GM23338 (cell line): ENCODE measurements around the gene NTF3. TPM values are rescaled to one million over a fixed set of nuclear protein-coding genes. Genes with fewer than 3 reads are reported as not detected.

ENCODE experiments used
- ATAC-seq: fragments of 200-7000 bp; cut with Tn5 transposase; 3 replicates; pipeline ENCODE4 v1.9.1; 2020
- DNase-seq: peaks from one replicate; pipeline ENCODE4 v3.0.0-alpha.2; 2015; ENCODE audit warnings: low spot score
- H2AFZ ChIP-seq: fragments of 200-600 bp; sonication (generic); 2 replicates; pipeline ENCODE4 v1.8.0; 2016; ENCODE audit warnings: antibody characterized with exemption, mild to moderate bottlenecking, moderate library complexity
- H3F3A ChIP-seq: fragments of 200-600 bp; sonication (generic); replicated peaks from 2 replicates; pipeline ENCODE4 v1.8.0; 2017; ENCODE audit warnings: antibody characterized with exemption, mixed run types, low read depth
- H3K27ac ChIP-seq: fragments of 200-600 bp; sonication (generic); 2 replicates; pipeline ENCODE4 v1.6.1; 2016; ENCODE audit warnings: low read depth
- H3K27me3 ChIP-seq: fragments of 200-600 bp; sonication (generic); 2 replicates; pipeline ENCODE4 v1.8.0; 2016; ENCODE audit warnings: mild to moderate bottlenecking, mixed run types, moderate library complexity; ENCODE audit not compliant: insufficient read depth
- H3K36me3 ChIP-seq: fragments of 200-600 bp; sonication (generic); 2 replicates; pipeline ENCODE4 v1.8.0; 2016; ENCODE audit warnings: mild to moderate bottlenecking; ENCODE audit not compliant: insufficient read depth
- H3K4me1 ChIP-seq: fragments of 200-600 bp; sonication (generic); 2 replicates; pipeline ENCODE4 v1.8.0; 2016; ENCODE audit warnings: mild to moderate bottlenecking, moderate library complexity; ENCODE audit not compliant: insufficient read depth
- H3K4me2 ChIP-seq: fragments of 200-600 bp; sonication (generic); 2 replicates; pipeline ENCODE4 v1.7.1; 2017; ENCODE audit warnings: mixed run types
- H3K4me3 ChIP-seq: fragments of 200-600 bp; sonication (generic); 2 replicates; pipeline ENCODE4 v1.6.1; 2016; ENCODE audit warnings: mixed run types
- H3K79me2 ChIP-seq: fragments of 200-600 bp; sonication (generic); replicated peaks from 2 replicates; pipeline ENCODE4 v1.8.0; 2017; ENCODE audit warnings: mild to moderate bottlenecking; ENCODE audit not compliant: insufficient read depth
- H3K9me2 ChIP-seq: fragments of 200-600 bp; sonication (generic); 2 replicates; pipeline ENCODE4 v1.8.0; 2017; ENCODE audit not compliant: insufficient read depth
- H4K20me1 ChIP-seq: fragments of 200-600 bp; sonication (generic); replicated peaks from 2 replicates; pipeline ENCODE4 v1.8.0; 2017; ENCODE audit warnings: mild to moderate bottlenecking; ENCODE audit not compliant: insufficient read depth
- H3K27ac Mint-ChIP-seq: 2 replicates; pipeline ENCODE4 v1.8.0; 2020; ENCODE audit warnings: inconsistent platforms, mild to moderate bottlenecking, moderate library complexity, mixed read lengths
- H3K27me3 Mint-ChIP-seq: 3 replicates; pipeline ENCODE4 v1.8.0; 2022; ENCODE audit warnings: low read depth, mild to moderate bottlenecking, moderate library complexity, mixed read lengths, inconsistent platforms; ENCODE audit not compliant: insufficient read depth, poor library complexity
- H3K36me3 Mint-ChIP-seq: 3 replicates; pipeline ENCODE4 v1.8.0; 2021; ENCODE audit warnings: low read depth, mild to moderate bottlenecking, inconsistent platforms, moderate library complexity, mixed read lengths
- H3K4me1 Mint-ChIP-seq: 3 replicates; pipeline ENCODE4 v1.8.0; 2020; ENCODE audit warnings: mild to moderate bottlenecking, inconsistent platforms, mixed read lengths
- H3K4me3 Mint-ChIP-seq: 3 replicates; pipeline ENCODE4 v1.8.0; 2021; ENCODE audit warnings: moderate library complexity, mild to moderate bottlenecking, inconsistent platforms, mixed read lengths
- H3K9me3 Mint-ChIP-seq: 3 replicates; pipeline ENCODE4 v1.8.0; 2020; ENCODE audit warnings: moderate library complexity, mild to moderate bottlenecking, inconsistent platforms, mixed read lengths
- CREB1 ChIP-seq: fragments of 250-450 bp; sonication (Bioruptor Pico); IDR thresholded peaks from 2 replicates; pipeline ENCODE4 v1.5.0; 2020; ENCODE audit warnings: low read depth, mild to moderate bottlenecking, moderate library complexity
- EZH2 ChIP-seq: fragments of 200-600 bp; sonication (generic); IDR thresholded peaks from one replicate; pipeline ENCODE4 v1.8.0; 2017; ENCODE audit warnings: antibody characterized with exemption, mild to moderate bottlenecking, low read depth; ENCODE audit not compliant: unreplicated experiment
- JUNB ChIP-seq: IDR thresholded peaks from one replicate; pipeline ENCODE4 v1.6.1; 2016; ENCODE audit warnings: antibody characterized with exemption; ENCODE audit not compliant: unreplicated experiment
- ZNF331 ChIP-seq: fragments of 250-450 bp; sonication (Bioruptor Pico); IDR thresholded peaks from 2 replicates; pipeline ENCODE4 v1.5.0; 2020; ENCODE audit warnings: low read depth, mild to moderate bottlenecking, moderate library complexity
- polyA plus RNA-seq: library from polyadenylated mRNA; unstranded; fragments of >200 nt; fragmentation: Nextera tagmentation; extraction: Ambion mirVana; gene quantifications from 2 replicates; pipeline ENCODE4 v1.2.1, GENCODE V29; 2016
- total RNA-seq: library from RNA; depleted of rRNA; stranded (reverse); fragments of >200 nt; shearing (Covaris generic); gene quantifications from 2 replicates; pipeline ENCODE4 v1.2.3, GENCODE V29; 2014
- TF ChIP-seq, protein P1 (sequence below), 2 experiments: fragments of 200-600 bp in 1 of 2; sonication (generic) in 1 of 2; conservative IDR thresholded peaks; 2 replicates each; pipeline versions ENCODE4 v1.5.1 to v1.6.1; 2016 to 2017; ENCODE audit warnings: antibody characterized with exemption in 2 of 2, low read depth in 2 of 2, mild to moderate bottlenecking in 2 of 2, moderate library complexity in 1 of 2
- TF ChIP-seq, protein P2 (sequence below): IDR thresholded peaks from 2 replicates; pipeline ENCODE4 v1.6.1; 2016; ENCODE audit warnings: antibody characterized with exemption

Gene NTF3
- total and polyA plus RNA-seq, 2 experiments from 2014 or later, result 1.2 TPM; not detected in 1

DNA sequence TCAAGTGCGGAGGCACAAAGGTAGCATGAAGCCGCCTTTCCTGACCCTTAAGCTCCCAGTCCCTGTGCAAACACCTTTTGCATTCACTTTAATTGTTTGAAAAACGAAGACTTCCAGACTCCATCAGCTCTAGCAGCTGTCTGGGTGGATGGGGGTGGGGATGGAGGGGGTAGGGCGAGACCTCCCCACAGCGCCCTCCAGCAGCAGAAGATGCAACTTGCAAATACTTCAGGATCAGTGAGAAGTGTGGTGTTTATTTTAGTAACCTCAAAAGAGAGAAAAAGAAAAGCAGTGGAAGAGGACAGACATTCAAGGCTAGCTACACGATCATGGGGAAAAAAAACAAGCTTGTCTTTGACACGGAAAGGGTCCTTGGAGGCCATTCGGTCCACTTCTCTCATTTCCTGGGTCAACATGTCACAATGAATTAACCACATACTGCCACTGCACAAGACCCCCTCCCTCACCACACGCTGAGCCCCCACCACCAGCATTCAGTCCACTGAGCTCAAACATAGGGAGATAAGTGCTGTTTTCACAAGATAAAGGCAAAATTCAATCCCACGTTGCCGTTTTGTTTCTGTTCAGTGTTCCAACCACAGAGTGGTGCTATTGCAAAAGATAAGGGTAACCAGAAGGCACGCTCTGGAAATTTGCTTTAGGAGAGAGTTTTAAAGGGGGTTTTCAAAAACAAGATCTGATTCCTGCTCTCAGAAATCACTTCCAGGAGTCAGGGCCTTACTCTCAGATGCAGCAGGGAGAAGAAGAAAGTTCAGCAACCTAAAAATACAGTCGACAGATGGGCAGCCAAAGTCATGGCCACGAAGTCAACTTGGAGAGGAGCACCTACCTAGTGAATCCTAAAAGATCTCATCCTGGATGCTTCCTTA, 3.3 kb upstream of the NTF3 start:
- Histone ChIP-seq H3K79me2 (no peaks in the 10 kb centered on the region), H2AFZ (peak overlapping the region; percentile 57; the same call in 1 of the 2 replicates), H3K4me2 (peak overlapping the region; percentile 98), H3K27me3 (peaks cover 51% of the 10 kb centered on the region), H4K20me1 (no peaks in the 10 kb centered on the region), H3K36me3 (no peaks in the 10 kb centered on the region), H3F3A (no peaks in the 10 kb centered on the region), H3K27ac (no peak overlapping the region), H3K4me3 (peak overlapping the region; percentile 77), H3K9me2 (no peaks in the 10 kb centered on the region), H3K4me1 (peaks cover 24% of the 10 kb centered on the region)
- ATAC-seq (peak; percentile 9), DNase-seq (peak; percentile 65)
- H3K36me3 Mint-ChIP-seq, result no peaks in the 10 kb centered on the region
- H3K4me3 Mint-ChIP-seq, result peak overlapping the region; percentile 52
- H3K27me3 Mint-ChIP-seq, result peaks cover 38% of the 10 kb centered on the region
- TF ChIP-seq ZNF331 (CRISPR knock-in tag) (no peak), CREB1 (no peak), JUNB (no peak)
- TF ChIP-seq, protein P1, sequence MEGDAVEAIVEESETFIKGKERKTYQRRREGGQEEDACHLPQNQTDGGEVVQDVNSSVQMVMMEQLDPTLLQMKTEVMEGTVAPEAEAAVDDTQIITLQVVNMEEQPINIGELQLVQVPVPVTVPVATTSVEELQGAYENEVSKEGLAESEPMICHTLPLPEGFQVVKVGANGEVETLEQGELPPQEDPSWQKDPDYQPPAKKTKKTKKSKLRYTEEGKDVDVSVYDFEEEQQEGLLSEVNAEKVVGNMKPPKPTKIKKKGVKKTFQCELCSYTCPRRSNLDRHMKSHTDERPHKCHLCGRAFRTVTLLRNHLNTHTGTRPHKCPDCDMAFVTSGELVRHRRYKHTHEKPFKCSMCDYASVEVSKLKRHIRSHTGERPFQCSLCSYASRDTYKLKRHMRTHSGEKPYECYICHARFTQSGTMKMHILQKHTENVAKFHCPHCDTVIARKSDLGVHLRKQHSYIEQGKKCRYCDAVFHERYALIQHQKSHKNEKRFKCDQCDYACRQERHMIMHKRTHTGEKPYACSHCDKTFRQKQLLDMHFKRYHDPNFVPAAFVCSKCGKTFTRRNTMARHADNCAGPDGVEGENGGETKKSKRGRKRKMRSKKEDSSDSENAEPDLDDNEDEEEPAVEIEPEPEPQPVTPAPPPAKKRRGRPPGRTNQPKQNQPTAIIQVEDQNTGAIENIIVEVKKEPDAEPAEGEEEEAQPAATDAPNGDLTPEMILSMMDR (conservative IDR thresholded peaks at IDR 0.05; ENCODE audit: low read depth in 2 of 2), result peak; percentile 76 to 78
- H3K4me1 Mint-ChIP-seq, result peaks cover 44% of the 10 kb centered on the region
- H3K9me3 Mint-ChIP-seq, result no peaks in the 10 kb centered on the region; the same call in 2 of the 3 replicates
- no peak overlapping the region for H3K27ac Mint-ChIP-seq

DNA sequence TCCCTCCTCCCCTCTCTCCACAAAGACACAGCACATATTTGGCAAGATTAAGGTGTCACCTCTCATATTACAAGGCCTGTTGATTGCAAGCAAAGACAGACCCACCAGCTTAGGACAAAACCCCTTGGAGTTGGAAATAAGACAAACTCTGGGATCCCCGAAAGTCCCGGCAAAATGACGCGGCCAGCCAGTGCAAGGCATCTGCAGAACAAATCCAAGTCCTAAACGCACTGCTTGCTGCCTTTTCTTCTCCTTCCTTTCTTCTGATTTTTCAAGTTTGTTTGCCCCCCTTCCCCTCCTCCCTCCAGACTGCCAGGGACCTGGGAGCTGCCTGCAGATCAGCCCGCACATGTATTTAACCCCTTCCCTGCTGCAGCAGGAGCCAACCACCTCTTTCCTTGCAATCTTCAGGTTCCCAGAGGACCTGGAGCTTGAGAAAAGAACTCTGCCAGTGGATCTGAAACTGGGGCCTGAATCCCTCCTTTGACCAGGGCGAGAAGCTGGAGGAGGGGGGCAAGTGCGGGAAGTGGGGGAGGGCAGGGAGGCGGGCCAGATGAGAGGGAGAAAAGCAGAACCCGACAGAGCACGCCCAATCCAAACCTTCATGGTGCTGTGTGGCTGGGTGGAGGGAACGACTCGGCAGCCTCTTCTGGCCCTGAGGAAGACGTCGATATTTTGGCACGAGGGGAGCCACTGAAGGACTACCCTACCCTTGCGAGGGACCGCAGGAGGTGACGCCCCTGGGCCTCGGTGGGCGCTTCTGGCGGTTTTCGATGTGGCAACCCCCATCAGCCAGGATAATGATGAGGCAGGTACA, 2.0 kb upstream of the NTF3 start:
- H3K27me3 ChIP-seq, result peaks cover 65% of the 10 kb centered on the region
- Mint-ChIP-seq H3K36me3 (no peaks in the 10 kb centered on the region), H3K4me1 (peaks cover 43% of the 10 kb centered on the region), H3K9me3 (no peaks in the 10 kb centered on the region; the same call in 2 of the 3 replicates), H3K4me3 (peak overlapping the region; percentile 86), H3K27me3 (peaks cover 37% of the 10 kb centered on the region), H3K27ac (no peak overlapping the region)
- H2AFZ ChIP-seq, result peak overlapping the region; percentile 83
- no peaks in the 10 kb centered on the region for H3F3A ChIP-seq
- TF ChIP-seq, protein P2, sequence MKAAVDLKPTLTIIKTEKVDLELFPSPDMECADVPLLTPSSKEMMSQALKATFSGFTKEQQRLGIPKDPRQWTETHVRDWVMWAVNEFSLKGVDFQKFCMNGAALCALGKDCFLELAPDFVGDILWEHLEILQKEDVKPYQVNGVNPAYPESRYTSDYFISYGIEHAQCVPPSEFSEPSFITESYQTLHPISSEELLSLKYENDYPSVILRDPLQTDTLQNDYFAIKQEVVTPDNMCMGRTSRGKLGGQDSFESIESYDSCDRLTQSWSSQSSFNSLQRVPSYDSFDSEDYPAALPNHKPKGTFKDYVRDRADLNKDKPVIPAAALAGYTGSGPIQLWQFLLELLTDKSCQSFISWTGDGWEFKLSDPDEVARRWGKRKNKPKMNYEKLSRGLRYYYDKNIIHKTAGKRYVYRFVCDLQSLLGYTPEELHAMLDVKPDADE, result no peak
- peak; percentile 32 for TF ChIP-seq EZH2
- H3K4me3 ChIP-seq, result peak overlapping the region; percentile 77
- no peaks in the 10 kb centered on the region for H4K20me1 ChIP-seq
- H3K9me2 ChIP-seq, result no peaks in the 10 kb centered on the region
- DNase-seq (peak; percentile 77), ATAC-seq (peak; percentile 25)
- no peaks in the 10 kb centered on the region for H3K79me2 ChIP-seq
- H3K4me1 ChIP-seq, result peaks cover 31% of the 10 kb centered on the region
- H3K27ac ChIP-seq, result no peak overlapping the region
- no peaks in the 10 kb centered on the region for H3K36me3 ChIP-seq
- peak overlapping the region; percentile 98 for H3K4me2 ChIP-seq
